Activated T-cell treated with anti-CD3 and anti-CD28 coated beads for 1 hour (primary cell): ENCODE measurements around the gene HNRNPA1L2.
A peak's percentile ranks its signal among the peaks of the same experiment; 100 is the strongest.
"Not testable (repeated sequence)": the region's sequence is repeated elsewhere in the genome, so short reads cannot be mapped to it uniquely, and the experiment has no call there.

Experiments
- DNase-seq: peaks from one replicate; pipeline ENCODE4 v3.0.0-alpha.2; 2020; ENCODE audit warnings: low read depth

Gene HNRNPA1L2

DNA sequence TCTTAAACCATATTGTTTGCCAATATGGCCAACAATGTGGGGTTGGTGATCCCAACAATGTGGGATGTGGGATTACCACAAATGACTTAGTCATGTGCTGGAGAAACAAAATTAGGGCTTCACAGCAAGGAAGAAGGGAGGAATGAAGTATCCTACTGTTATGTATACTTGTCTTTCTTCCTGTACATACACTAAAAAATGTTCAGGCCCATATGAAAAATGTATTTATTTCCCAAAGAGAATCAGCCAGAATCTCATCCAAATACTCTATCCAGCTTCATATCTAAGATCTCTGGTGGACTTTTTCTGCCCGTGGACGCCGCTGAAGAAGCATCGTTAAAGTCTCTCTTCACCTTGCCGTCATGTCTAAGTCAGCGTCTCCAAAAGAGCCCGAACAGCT, at the start of gene HNRNPA1L2:
HNRNPA1L2 (plus strand) TSS at position 301 of the 400 bp plus-strand sequence; CDS start at position 363, 62 bp downstream.
- DNase-seq, result no peak

GRCh38 chr13:52593175-52593574, 49.1 kb upstream of the HNRNPA1L2 start:
- not testable (repeated sequence) for DNase-seq

- DNase-seq, result not testable (repeated sequence)
These were observed 48.4 kb upstream of the HNRNPA1L2 start for GRCh38 chr13:52593812-52594211.

DNA sequence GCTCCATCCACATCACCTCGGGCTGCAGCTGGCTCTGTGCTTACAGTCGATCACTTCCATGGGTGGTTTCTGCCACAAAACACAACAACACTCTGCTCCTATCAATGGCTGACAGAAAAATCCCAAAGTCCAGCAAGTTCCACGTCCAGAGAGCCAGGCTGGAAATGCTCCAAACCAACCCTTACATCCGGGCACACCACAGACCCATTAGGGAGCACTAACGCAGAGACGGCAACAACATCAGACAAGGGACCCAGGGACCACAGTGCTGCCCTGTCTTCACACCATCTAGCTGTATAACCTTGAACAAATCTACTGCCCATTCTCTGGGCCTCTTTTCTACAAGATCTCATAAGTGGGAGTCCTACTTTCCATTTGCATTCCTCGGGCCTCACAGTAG, 47.9 kb upstream of the HNRNPA1L2 start:
- not testable (repeated sequence) for DNase-seq

DNA sequence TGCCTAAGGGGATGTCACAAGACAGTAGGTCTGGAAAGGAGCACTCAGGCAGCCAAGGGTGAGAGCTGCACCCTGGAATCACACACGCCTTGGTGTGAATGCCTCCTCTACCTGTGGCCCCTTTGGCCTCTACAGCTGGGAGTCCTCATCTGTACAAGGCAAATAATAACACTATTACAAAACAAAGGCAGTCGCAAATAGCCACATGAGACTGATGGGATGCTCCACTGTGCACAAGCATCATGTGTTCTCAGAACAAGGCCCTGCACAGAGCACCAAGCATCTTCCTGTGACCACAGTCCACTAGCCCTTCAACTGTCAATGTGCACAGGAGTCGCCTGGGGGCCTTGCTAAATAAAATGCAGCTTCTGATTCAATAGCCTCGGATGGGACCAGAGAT, 44.6 kb upstream of the HNRNPA1L2 start:
- no peak for DNase-seq

GRCh38 chr13:52599037-52599847, 43.0 kb upstream of the HNRNPA1L2 start:
- no peak for DNase-seq

- DNase-seq, result no peak
These were observed 42.2 kb upstream of the HNRNPA1L2 start for GRCh38 chr13:52599848-52600603.

DNA sequence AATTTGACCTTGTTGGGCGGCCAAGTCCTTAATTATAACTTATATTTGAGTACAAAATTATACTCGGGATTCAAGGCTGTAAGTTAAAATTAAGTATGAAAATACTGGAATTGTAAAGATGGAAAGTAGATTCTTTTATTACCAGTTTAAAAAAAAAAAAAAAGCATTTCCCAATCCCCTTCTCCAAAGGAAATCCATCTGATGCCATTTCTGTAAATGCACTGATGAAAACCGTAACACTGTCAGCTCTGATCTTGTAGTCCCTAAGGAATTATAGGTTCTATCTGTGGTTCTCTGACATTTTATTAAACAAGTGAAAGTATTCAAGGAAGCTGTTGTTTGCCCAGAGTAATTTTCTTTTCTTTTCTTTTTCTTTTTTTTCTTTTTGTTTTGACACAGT, 41.6 kb upstream of the HNRNPA1L2 start:
- no peak for DNase-seq

GRCh38 chr13:52603316-52603715, 38.9 kb upstream of the HNRNPA1L2 start:
- DNase-seq, result not testable (repeated sequence)

DNA sequence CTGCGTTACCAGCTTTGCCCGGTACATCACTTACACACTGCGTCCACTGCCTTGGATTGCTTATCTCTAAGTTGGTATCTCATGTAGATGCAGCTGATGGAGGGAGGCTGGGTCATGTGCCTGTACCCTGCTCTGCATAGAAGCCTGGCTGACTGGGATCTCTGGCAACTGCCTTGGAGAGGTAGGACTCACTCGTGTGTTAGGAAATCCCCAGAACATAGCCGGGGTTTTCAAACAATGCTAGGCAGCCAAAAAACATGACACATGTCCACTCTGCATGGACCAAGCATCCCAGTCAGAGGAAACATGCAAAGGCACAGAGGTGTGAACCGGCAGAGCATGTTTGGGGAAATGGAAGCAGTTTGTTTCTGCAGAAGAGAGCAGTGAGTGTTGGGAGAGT, 36.1 kb upstream of the HNRNPA1L2 start:
- DNase-seq, result not testable (repeated sequence)

- not testable (repeated sequence) for DNase-seq
These were observed 35.4 kb upstream of the HNRNPA1L2 start for GRCh38 chr13:52606795-52607194.

- DNase-seq, result not testable (repeated sequence)
These were observed 34.0 kb upstream of the HNRNPA1L2 start for GRCh38 chr13:52608184-52608583.

DNA sequence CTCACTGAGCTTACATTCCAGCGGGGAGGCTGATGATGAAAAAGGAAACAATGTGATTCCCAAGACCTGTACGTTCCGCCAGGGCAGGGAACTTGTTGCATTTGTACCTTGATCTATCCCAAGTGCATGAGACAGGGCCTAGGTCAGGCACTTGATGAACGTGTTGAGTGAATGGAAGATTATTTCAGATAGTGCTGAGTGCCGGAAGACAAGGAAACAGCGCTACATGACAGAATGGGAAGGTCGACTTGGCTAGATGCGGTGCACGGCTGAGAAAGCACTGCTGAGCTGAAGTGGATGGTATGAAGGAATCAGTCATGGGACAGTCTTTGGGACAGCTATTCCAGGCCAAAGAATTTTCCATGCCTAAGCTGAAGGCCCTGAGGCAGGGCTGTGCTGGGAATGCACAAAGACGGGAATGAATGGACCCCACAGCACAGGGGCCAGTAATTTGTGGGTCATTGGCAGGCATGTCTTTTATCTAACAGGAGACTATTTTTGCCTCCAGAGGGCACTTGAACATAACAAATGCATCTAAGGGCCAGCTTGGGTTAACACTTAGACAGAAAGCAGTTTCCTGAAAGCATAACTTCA, 33.1 kb upstream of the HNRNPA1L2 start:
- not testable (repeated sequence) for DNase-seq

GRCh38 chr13:52610158-52610557, 32.1 kb upstream of the HNRNPA1L2 start:
- not testable (repeated sequence) for DNase-seq

GRCh38 chr13:52615134-52615801, 27.0 kb upstream of the HNRNPA1L2 start:
- DNase-seq, result no peak

DNA sequence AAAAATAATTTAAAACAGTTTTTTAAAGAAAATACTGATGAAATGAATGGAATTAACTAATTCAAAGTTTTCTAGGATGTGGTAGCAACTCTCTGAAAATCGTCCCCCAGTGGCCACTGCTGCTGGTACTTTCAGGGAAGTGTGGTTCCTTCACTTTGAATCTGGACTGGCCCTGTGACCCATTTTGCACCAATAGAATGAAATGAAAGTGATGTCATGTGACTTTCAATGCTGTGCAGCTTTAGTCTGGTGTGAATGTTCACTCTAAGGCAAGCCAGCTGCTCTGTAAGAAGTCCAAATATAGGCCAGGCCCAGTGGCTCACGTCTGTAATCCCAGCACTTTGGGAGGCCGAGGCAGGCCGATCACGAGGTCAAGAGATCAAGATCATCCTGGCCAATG, 26.4 kb upstream of the HNRNPA1L2 start:
- DNase-seq, result no peak

- peak; percentile 73 for DNase-seq
These were observed 24.9 kb upstream of the HNRNPA1L2 start for GRCh38 chr13:52617070-52618060.

DNA sequence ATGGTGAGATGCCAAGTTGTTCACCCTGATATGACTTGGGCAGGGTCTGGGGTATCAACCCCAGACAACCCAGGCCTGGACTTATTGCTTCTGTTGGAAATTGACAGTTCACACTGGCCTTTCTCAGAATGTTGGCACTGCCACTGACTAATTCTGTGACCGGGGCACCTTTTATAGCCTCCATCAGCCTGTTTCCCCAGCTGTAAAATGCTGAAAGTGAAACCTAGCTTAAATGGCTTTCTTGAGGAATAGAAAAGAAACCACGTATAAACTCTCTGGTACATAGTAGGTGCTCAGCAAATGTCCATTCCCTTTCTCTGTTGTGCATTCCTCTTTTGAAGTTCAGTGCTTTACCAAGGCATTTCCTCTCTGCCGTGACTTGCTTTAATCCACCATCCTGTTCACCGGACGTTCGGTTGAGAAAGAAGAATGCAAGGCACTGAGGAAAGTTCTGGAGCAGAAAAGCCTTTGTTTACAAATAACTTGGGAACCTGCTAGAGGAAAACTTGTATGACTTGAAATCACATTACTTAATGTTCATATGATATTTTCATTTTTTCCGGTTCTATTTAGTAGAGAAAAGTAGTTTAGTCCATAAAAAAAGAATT, 11.0 kb upstream of the HNRNPA1L2 start:
- not testable (repeated sequence) for DNase-seq

DNA sequence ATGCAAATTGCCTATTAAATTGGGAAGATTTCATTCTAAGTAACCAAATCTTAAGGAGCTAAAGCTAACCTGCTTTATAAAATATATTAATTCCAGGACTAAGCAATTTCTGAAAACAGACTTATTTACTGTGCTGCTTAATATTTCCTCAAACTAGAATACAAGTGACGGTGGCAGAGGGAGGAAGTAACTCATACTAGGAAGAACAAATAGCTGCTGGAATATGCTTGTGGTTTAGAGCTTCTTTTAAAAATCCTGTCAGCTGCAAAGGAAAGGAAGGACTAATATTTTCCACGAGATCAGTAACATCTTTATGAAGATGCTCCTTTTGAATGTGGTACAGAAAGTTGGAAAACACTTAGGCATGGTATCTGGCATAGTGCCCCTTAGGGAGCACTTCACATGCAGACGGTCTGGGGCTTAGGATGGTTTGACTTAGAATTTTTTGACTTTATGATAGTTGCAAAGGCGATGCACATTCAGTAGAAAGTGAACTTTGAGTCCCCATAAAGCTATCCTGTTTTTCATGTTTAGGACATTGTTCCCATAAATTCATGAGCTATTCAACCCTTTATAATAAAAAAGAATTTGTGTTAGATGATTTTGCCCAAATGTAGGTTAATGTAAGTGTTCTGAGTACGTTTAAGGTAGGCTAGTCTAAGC, 3.4 kb upstream of the HNRNPA1L2 start:
- no peak for DNase-seq

- no peak for DNase-seq
These were observed 1.9 kb downstream of the HNRNPA1L2 start for GRCh38 chr13:52644108-52644507.
